GM12873 (cell line): ENCODE results near the gene TLCD1.

ENCODE experiments used
- TF ChIP-seq, protein P1 (sequence below): IDR thresholded peaks from 2 replicates; pipeline ENCODE4 v1.5.1; 2012; ENCODE audit warnings: low read depth, mild to moderate bottlenecking, moderate library complexity, low read length, control low read depth; ENCODE audit not compliant: insufficient read depth; ENCODE audit errors: missing control alignments

Gene TLCD1

DNA sequence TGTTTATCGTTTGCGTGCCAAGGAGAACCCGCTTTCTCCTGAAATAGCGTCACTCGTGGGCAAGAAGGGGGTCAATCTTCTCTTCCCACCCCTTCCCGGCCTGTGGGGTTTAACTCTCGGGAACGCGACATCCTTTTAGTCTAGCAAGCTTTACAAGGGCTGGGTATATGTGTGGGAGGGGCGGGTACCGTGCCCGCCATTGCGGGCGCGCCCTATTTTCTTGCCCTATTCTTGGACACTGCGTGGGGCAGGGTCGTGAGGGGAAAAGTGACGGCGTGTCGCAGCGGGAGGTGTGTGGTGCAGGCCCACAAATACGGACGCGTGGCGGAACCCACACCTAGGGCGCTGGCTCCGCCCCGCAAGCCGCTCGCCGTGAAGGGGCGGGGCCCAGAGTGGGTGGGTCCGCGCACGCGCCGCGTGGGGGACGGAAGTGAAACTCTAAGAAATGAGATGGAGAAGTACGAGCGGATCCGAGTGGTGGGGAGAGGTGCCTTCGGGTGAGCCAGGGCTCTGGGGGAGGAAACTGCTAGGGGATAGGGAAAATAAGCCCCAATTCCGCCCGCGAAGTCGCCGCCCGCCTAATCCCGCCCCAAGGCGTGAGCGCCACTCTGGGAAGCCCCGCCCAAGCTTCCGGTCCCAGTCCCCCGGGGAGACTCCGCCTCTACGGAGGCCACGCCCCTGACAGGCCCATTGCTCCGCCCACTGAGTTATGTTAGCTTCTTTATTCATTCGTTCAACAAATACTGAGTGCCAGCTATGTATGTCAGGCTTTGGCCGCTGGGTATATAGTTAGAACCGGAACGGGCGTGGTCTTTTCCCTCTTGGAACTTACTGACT, 2.5 kb upstream of the TLCD1 start, which contains the start of gene NEK8:
NEK8 (plus strand) TSS at position 425 of the 837 bp plus-strand sequence; CDS start at position 451, 26 bp downstream.
- TF ChIP-seq, protein P1, sequence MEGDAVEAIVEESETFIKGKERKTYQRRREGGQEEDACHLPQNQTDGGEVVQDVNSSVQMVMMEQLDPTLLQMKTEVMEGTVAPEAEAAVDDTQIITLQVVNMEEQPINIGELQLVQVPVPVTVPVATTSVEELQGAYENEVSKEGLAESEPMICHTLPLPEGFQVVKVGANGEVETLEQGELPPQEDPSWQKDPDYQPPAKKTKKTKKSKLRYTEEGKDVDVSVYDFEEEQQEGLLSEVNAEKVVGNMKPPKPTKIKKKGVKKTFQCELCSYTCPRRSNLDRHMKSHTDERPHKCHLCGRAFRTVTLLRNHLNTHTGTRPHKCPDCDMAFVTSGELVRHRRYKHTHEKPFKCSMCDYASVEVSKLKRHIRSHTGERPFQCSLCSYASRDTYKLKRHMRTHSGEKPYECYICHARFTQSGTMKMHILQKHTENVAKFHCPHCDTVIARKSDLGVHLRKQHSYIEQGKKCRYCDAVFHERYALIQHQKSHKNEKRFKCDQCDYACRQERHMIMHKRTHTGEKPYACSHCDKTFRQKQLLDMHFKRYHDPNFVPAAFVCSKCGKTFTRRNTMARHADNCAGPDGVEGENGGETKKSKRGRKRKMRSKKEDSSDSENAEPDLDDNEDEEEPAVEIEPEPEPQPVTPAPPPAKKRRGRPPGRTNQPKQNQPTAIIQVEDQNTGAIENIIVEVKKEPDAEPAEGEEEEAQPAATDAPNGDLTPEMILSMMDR = no peak

DNA sequence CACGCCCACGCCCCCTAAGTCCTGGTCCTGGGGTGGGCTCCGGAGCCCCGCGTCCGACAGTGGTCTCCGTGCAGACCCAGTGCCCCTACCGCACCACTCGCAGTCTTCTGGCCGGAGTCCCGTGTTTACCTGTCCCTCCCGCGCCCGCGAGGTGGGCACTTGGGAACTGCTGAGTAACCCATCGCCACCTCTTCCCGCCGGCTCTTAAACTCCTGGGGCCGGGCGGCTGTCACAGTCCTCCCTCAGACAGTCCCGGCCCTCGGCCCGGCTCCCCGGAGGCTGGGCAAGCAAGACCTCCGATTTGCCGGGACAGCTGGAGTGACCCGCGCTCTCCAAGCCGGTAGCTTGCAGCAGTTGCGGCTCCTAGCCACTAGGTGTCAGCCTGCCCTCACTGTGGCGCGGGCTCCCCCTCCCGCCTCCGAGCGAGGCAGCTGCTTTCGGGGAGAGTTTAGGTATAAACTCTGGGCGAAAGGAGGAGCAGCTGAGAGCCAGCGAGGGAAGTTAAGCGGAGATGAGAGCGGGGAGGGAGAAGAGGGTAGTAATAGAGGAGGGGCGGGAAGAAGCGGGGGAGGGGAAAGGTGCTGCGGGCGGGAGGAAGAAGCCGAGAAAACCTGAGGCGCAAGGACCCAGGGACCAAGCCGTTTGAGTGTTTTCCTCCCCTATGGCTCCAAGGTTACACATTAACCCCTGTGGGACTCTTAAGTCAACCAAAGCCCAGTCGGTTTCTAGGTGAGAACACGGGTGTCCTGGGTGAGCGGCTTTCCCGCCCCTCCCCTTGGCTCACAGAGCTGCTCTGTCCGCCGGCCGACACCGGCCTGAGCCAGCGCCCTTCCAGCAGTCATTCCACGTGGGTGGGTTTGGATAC, 826 bp upstream of the TLCD1 start:
- TF ChIP-seq, protein P1 = peak; percentile 97

DNA sequence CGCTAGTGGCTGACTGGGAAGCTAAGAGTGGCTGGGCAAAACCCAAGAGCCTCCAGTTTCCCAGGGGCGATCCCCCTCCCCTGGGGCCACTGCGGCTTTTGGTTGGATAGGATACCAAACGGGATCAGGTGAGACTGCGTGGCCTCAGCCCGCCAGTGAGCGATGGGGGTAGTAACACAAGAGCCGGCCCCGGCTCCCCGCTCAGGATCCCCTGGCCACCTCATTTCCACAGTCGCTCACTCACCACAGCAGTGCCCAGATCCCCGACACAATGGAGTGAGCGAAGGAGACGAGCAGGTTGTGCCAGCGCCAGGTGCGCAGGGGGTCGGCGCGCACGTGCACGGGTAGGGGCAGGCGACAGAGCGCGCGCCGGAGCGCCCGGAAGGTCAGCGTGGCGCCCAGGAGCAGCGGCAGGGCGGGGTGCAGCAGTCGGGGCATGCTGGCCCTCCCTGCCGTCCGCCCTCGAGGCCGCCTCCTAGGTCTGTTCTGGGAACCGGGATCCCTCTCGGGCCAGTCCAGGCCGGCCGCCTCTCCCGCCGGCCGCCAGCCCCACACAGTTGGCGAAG, 290 bp downstream of the TLCD1 start:
- TF ChIP-seq, protein P1 = no peak

DNA sequence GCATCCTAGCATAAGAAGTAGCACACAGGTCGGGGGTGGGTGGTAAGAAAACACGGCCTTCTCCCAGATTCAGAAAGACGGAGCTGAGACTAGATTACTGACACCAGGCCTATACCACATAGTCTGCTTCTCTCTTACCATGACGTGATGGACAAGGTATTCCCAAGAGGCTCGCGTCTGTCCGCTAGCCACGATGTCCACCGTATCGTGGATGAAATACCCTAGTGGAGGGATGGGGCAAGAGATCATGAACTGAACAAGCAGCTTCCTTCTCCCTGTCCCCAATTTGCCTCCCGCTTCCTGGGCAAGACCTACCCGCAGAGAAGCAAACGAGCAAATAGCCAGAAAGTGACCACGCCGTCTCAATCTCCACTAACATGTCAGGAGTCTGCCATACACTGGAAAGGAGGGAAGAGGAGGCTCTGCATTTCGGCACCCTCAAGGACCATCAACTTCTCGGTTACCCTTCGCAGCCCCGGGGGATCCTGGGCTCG, 820 bp downstream of the TLCD1 start:
- TF ChIP-seq, protein P1 = peak; percentile 43

DNA sequence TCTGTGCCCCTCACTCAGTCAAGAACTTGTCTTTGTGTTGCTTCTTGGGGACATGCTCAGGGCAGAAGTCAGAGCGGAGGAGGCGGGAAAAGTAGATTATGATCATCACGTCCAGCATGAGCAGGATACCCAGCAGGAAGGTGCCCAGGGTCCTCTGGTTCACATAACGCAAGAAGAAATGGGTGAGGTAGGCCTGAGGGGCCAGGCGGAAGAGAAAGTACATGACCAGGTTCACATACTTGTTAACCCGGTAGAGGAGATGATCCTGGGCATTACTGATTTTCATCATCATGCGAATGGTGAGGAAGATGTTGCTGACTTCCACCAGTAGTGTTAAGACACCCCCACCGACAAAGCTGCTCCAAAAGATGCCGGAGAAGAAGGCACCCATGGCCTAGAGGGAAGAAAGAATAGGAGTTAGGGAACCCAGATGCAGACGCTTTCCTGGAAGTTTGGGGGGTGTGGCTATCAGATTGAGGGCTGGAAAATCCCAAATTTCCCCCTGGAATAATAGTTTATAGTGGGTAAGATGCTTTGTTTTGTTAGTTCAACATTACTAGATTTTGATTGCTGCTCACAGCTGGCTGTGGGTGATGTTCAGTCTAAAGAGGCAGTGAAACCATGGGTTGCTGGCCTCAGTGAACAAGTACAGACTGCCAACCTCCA, 1.4 kb downstream of the TLCD1 start:
- TF ChIP-seq, protein P1 = no peak

DNA sequence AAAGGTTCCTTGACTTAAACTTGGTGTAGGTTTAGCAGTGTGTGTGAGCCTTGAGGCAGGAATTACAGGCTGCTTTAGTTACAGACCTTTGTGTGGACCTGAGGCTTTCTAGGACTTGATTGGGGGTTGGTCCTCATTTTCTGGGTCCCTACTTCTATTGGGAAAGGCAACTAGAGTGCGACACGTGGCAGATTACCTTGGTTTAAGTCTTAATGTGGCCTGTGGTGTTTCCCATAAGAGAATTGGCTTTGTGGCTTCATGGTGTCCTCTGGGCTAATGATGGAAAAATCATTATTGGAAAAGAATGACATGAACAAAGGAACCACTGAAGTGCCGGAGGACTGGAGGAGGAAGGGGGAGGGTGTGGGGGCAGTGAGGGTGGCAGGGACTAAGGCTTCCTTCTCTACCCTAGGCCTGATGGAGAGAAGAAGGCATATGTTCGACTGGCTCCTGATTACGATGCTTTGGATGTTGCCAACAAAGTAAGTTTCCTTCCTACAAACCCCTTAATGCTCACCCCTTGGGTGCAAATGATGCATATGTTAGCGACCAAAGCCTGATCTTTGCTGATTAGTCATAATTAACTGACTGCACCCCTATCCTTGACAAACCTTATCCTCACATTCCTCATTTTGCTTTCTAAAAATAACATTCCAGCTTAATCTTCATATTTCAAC, 2.7 kb downstream of the TLCD1 start:
- TF ChIP-seq, protein P1 = no peak
